ENCODE measurements around the gene KIAA0513. TPM values are rescaled to one million over a fixed set of nuclear protein-coding genes. Genes with fewer than 3 reads are reported as not detected.

The KIAA0513 gene
- total and polyA plus RNA-seq, 2 of the 13 experiments (the other 11 are each of a cell fraction or from before 2014, with no cell fraction given) = 1.8 TPM

DNA sequence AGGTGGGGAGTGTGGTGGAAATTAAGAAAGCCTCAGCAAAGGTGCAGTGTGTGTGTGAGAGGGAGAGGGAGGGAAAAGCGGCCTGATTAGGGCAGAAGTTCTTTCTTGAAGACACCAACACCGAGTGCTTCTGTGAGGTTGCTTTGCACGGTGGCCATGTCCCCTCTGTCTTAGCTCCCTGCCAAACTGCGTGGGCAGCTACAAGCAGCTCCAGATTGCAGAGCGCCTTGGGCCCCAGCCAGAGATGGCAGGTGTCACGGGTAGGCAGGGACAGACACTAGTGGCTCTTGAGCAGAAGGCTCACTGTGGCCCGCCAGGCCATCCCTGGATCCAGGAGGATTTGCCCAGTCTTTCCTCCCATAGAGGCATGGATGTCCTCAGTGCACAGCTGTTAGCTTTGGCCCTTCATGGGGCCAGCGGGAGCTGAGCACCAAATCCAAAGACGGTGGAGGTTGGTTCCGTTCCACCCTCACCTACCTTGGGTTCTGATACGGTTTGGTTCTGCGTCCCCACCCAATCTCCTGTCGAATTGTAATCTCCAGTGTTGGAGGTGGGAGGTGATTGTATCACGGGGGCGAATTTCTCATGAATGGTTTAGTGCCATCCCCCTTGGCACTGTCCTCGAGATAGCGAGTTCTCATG is 21.4 kb downstream of the KIAA0513 start:
- no TSS peak for BruUV-seq (replicated peaks)
- H3K27me3 ChIP-seq (ENCODE audit: control insufficient read depth in 1 of 2, insufficient read depth in 2 of 2, low read length in 2 of 2) = peaks cover 1 to 48% of the 10 kb centered on the region in 2 experiments; a peak in 3 of 5 replicates
- H3K4me3 ChIP-seq (replicated peaks in 1 of 3; ENCODE audit: insufficient read depth in 1 of 3, low read depth in 2 of 3, low read length in 3 of 3) = no peak overlapping the region
- 59% methylated on average over 14 of the region's 17 CpGs for WGBS (ENCODE audit: low lambda C conversion rate)
- no peaks in the 10 kb centered on the region for H3K36me3 ChIP-seq (replicated peaks in 1 of 2; ENCODE audit: control insufficient read depth in 1 of 2, insufficient read depth in 2 of 2, low read length in 2 of 2)
- H3K4me1 ChIP-seq (ENCODE audit: insufficient read depth, low read length) = peaks cover 14% of the 10 kb centered on the region
- no peaks in the 10 kb centered on the region for H4K20me1 ChIP-seq (ENCODE audit: insufficient read depth, low read length)
- H3K79me2 ChIP-seq (ENCODE audit: insufficient read depth, low read length) = no peaks in the 10 kb centered on the region
- H2AFZ ChIP-seq (ENCODE audit: low read length) = no peak overlapping the region
- H3K9me3 ChIP-seq (ENCODE audit: low read length) = no peaks in the 10 kb centered on the region
- TF ChIP-seq ZNF280B (CRISPR knock-in tag; IDR thresholded peaks at IDR 0.05; ENCODE audit: borderline replicate concordance) = 0 out of 2 replicates have a peak, but pooled peaks have one; percentile 16
- TF ChIP-seq ZBTB7A (CRISPR knock-in tag; IDR thresholded peaks at IDR 0.05) = no peak
- intact Hi-C loops (cut with micrococcal nuclease; ENCODE audit: unreplicated experiment) (no loop called here), in situ Hi-C loops (cut with HindIII; ENCODE audit: extremely low pct_ligation_motif_present, low pct_unique_long_range_greater_than_20kb) (no loop called here)
- ChIA-PET CTCF (ENCODE audit: low intra/inter-chr PET ratio, low total read pairs) (no interaction called here), POLR2A (no interaction called here)
- H3K9ac ChIP-seq (ENCODE audit: insufficient read depth, low read depth, low read length) = no peak overlapping the region
- FAIRE-seq (no peak), DNase-seq (ENCODE audit: low spot score) (no peak), ATAC-seq (no peak)
- no peak overlapping the region for H3K27ac ChIP-seq (ENCODE audit: extremely low read length, insufficient read depth, low read length)
- H3K4me2 ChIP-seq (ENCODE audit: low read depth, low read length) = no peak overlapping the region

- H4K20me1 ChIP-seq (ENCODE audit: insufficient read depth, low read length) = no peaks in the 10 kb centered on the region
- no peaks in the 10 kb centered on the region for H3K79me2 ChIP-seq (ENCODE audit: insufficient read depth, low read length)
- FAIRE-seq (no peak), DNase-seq (ENCODE audit: low spot score) (no peak), ATAC-seq (no peak)
- H3K27me3 ChIP-seq (ENCODE audit: control insufficient read depth in 1 of 2, insufficient read depth in 2 of 2, low read length in 2 of 2) = peaks cover 1 to 48% of the 10 kb centered on the region in 2 experiments; a peak in 3 of 5 replicates
- no peak overlapping the region for H3K27ac ChIP-seq (ENCODE audit: extremely low read length, insufficient read depth, low read length)
- ChIA-PET CTCF (ENCODE audit: low intra/inter-chr PET ratio, low total read pairs) (no interaction called here), POLR2A (no interaction called here)
- peaks cover 18% of the 10 kb centered on the region for H3K4me1 ChIP-seq (ENCODE audit: insufficient read depth, low read length)
- 65% methylated on average over 15 of the region's 15 CpGs for WGBS (ENCODE audit: low lambda C conversion rate)
- no peak overlapping the region for H3K4me3 ChIP-seq (replicated peaks in 1 of 3; ENCODE audit: insufficient read depth in 1 of 3, low read depth in 2 of 3, low read length in 3 of 3)
- H3K36me3 ChIP-seq (replicated peaks in 1 of 2; ENCODE audit: control insufficient read depth in 1 of 2, insufficient read depth in 2 of 2, low read length in 2 of 2) = no peaks in the 10 kb centered on the region
- in situ Hi-C loops (cut with HindIII; ENCODE audit: extremely low pct_ligation_motif_present, low pct_unique_long_range_greater_than_20kb) (no loop called here), intact Hi-C loops (cut with micrococcal nuclease; ENCODE audit: unreplicated experiment) (no loop called here)
- no peak overlapping the region for H2AFZ ChIP-seq (ENCODE audit: low read length)
- no peak overlapping the region for H3K9ac ChIP-seq (ENCODE audit: insufficient read depth, low read depth, low read length)
- H3K9me3 ChIP-seq (ENCODE audit: low read length) = no peaks in the 10 kb centered on the region
- no peak overlapping the region for H3K4me2 ChIP-seq (ENCODE audit: low read depth, low read length)
- no TSS peak for BruUV-seq (replicated peaks)
- no peak for TF ChIP-seq ATF1 (CRISPR knock-in tag; IDR thresholded peaks at IDR 0.05)
- TF ChIP-seq ZNF547 (CRISPR knock-in tag; IDR thresholded peaks at IDR 0.05) = no peak
- TF ChIP-seq, protein P1, sequence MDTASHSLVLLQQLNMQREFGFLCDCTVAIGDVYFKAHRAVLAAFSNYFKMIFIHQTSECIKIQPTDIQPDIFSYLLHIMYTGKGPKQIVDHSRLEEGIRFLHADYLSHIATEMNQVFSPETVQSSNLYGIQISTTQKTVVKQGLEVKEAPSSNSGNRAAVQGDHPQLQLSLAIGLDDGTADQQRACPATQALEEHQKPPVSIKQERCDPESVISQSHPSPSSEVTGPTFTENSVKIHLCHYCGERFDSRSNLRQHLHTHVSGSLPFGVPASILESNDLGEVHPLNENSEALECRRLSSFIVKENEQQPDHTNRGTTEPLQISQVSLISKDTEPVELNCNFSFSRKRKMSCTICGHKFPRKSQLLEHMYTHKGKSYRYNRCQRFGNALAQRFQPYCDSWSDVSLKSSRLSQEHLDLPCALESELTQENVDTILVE (CRISPR knock-in tag; IDR thresholded peaks at IDR 0.05) = no peak
- no peak for TF ChIP-seq ZNF207 (IDR thresholded peaks at IDR 0.05; ENCODE audit: borderline replicate concordance)
- no peak for TF ChIP-seq KDM5A (IDR thresholded peaks at IDR 0.05; ENCODE audit: borderline replicate concordance, low read length)
- no peak for TF ChIP-seq KAT8 (CRISPR knock-in tag; IDR thresholded peaks at IDR 0.05)
- TF ChIP-seq MLXIP (CRISPR knock-in tag; IDR thresholded peaks at IDR 0.05; ENCODE audit: borderline replicate concordance) = no peak
- TF ChIP-seq, protein P2, sequence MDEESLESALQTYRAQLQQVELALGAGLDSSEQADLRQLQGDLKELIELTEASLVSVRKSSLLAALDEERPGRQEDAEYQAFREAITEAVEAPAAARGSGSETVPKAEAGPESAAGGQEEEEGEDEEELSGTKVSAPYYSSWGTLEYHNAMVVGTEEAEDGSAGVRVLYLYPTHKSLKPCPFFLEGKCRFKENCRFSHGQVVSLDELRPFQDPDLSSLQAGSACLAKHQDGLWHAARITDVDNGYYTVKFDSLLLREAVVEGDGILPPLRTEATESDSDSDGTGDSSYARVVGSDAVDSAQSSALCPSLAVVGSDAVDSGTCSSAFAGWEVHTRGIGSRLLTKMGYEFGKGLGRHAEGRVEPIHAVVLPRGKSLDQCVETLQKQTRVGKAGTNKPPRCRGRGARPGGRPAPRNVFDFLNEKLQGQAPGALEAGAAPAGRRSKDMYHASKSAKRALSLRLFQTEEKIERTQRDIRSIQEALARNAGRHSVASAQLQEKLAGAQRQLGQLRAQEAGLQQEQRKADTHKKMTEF (CRISPR knock-in tag; IDR thresholded peaks at IDR 0.05) = no peak
Observed at GRCh38 chr16:85049706-85050305, 22.2 kb downstream of the KIAA0513 start.

Data from HepG2 (cell line).